Measurements from ENCODE around the gene CDC42EP4. TPM values are rescaled to one million over a fixed set of nuclear protein-coding genes. Genes with fewer than 3 reads are reported as not detected.

CDC42EP4 gene
- total and polyA plus RNA-seq, 2 donors (not counting 1 experiment from before 2014, with no cell fraction given), result 20.9 to 34.2 TPM

DNA sequence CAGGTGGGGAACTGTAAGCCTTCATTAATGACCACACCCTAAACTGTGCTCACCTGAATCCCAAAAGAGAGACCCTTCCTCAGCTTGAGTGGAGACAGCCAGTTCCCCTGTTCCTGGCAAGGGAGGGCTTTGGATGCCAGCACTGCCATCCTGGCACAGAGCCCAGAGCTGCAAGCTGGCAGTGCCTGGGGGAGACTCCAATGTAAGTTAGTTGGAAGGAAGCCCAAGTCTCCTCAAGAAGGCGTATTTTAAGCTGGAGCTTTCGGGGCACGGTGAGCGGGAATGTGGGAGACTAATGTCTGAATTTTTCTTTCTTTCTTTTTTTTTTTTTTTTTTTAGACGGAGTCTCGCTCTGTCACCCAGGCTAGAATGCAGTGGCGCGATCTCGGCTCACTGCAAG lies 4.7 kb downstream of the CDC42EP4 start:
- H4K20me1 ChIP-seq (ENCODE audit: control insufficient read depth, extremely low read depth, insufficient read depth, low read length), result no peaks in the 10 kb centered on the region
- no peaks in the 10 kb centered on the region for H3K27me3 ChIP-seq (ENCODE audit: control insufficient read depth, insufficient read depth, low read length)
- no peak overlapping the region for H3K9ac ChIP-seq (ENCODE audit: insufficient read depth, low read length)
- H3K4me3 ChIP-seq (replicated peaks in 1 of 4; ENCODE audit: control extremely low read depth in 1 of 4, insufficient read depth in 1 of 4, low read depth in 3 of 4, low read length in 4 of 4), result no peak overlapping the region
- peaks cover 45% of the 10 kb centered on the region for H3K4me1 ChIP-seq (ENCODE audit: control insufficient read depth, extremely low read depth, insufficient read depth, low read length)
- H3K27ac ChIP-seq (ENCODE audit: insufficient read depth, low read length), result no peak overlapping the region
- no peaks in the 10 kb centered on the region for H3K9me3 ChIP-seq (ENCODE audit: control insufficient read depth, insufficient read depth, low read depth, low read length)
- no peak for TF ChIP-seq EZH2 (IDR thresholded peaks at IDR 0.05; ENCODE audit: low read length, missing control alignments)
- TF ChIP-seq, protein P1, sequence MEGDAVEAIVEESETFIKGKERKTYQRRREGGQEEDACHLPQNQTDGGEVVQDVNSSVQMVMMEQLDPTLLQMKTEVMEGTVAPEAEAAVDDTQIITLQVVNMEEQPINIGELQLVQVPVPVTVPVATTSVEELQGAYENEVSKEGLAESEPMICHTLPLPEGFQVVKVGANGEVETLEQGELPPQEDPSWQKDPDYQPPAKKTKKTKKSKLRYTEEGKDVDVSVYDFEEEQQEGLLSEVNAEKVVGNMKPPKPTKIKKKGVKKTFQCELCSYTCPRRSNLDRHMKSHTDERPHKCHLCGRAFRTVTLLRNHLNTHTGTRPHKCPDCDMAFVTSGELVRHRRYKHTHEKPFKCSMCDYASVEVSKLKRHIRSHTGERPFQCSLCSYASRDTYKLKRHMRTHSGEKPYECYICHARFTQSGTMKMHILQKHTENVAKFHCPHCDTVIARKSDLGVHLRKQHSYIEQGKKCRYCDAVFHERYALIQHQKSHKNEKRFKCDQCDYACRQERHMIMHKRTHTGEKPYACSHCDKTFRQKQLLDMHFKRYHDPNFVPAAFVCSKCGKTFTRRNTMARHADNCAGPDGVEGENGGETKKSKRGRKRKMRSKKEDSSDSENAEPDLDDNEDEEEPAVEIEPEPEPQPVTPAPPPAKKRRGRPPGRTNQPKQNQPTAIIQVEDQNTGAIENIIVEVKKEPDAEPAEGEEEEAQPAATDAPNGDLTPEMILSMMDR (conservative IDR thresholded peaks at IDR 0.05 in 1 of 2, IDR thresholded peaks at IDR 0.05 in 1 of 2; ENCODE audit: low read depth in 1 of 2, low read length in 2 of 2), result no peak
- no peak for DNase-seq (ENCODE audit: low read depth in 2 of 2)
- H3K4me2 ChIP-seq (ENCODE audit: extremely low read depth, insufficient read depth, low read length), result no peak overlapping the region
- H3K36me3 ChIP-seq (ENCODE audit: control insufficient read depth, insufficient read depth, low read length), result no peaks in the 10 kb centered on the region
- H3K79me2 ChIP-seq (ENCODE audit: control insufficient read depth, insufficient read depth, low read length), result peaks cover 76% of the 10 kb centered on the region
- no peak overlapping the region for H2AFZ ChIP-seq (ENCODE audit: low read length)

DNA sequence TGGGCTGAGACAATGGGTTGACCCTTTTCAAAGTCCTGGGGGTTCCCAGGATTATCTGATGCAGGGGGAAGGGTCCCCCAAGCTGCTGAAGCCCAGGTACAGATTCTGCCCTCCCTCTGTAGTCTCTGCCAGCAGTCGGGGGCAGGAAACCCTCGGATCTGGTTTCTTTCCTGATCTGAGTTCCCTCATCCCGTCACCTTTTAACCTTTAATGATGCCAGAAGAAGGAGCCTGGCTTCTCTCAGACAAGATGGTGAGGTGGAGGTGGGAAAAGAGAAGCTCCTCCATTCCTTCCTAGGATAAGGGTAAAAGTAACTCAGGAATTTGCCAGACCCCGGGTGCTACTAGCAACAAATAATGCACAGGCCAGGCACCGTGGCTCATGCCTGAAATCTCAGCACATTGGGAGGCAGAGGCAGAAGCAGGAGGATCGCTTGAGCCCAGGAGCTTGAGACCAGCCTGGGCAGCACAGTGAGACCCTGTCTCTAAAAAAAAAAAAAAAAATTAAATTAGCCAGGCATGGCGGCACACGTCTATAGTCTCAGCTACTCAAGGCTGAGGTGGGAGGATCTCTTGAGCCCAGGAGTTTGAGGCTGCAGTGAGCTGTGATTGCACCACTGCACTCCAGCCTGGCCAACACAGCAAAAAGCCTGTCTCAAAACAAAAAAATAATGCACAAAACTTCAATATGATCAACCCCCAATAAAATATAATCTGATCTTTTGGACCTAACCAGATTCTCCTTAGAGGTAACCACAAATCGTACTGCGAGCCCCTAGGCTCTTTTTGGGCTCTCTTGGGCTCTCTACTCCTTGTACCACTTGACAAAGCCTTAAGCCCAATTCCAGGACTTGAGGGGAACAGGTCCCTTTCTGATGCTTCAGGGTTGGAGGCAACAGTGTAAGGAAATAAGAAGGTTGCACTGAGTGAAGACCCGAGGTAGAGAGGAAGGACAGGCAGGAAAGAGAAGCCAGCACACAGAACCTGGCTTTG lies 5.7 kb downstream of the CDC42EP4 start:
- no peaks in the 10 kb centered on the region for H4K20me1 ChIP-seq (ENCODE audit: control insufficient read depth, extremely low read depth, insufficient read depth, low read length)
- peak overlapping the region; percentile 99 for H3K4me2 ChIP-seq (ENCODE audit: extremely low read depth, insufficient read depth, low read length)
- H3K27ac ChIP-seq (ENCODE audit: insufficient read depth, low read length), result peak overlapping the region; percentile 98
- no peaks in the 10 kb centered on the region for H3K27me3 ChIP-seq (ENCODE audit: control insufficient read depth, insufficient read depth, low read length)
- peak overlapping the region; percentile 45 to 55 (median 51) for H3K4me3 ChIP-seq (replicated peaks in 1 of 4; ENCODE audit: control extremely low read depth in 1 of 4, insufficient read depth in 1 of 4, low read depth in 3 of 4, low read length in 4 of 4)
- TF ChIP-seq EZH2 (IDR thresholded peaks at IDR 0.05; ENCODE audit: low read length, missing control alignments), result no peak
- TF ChIP-seq, protein P1 (conservative IDR thresholded peaks at IDR 0.05 in 1 of 2, IDR thresholded peaks at IDR 0.05 in 1 of 2; ENCODE audit: low read depth in 1 of 2, low read length in 2 of 2), result no peak
- H3K9me3 ChIP-seq (ENCODE audit: control insufficient read depth, insufficient read depth, low read depth, low read length), result no peaks in the 10 kb centered on the region
- DNase-seq (ENCODE audit: low read depth in 2 of 2), result no peak
- H2AFZ ChIP-seq (ENCODE audit: low read length), result no peak overlapping the region
- H3K79me2 ChIP-seq (ENCODE audit: control insufficient read depth, insufficient read depth, low read length), result peaks cover 79% of the 10 kb centered on the region
- H3K36me3 ChIP-seq (ENCODE audit: control insufficient read depth, insufficient read depth, low read length), result no peaks in the 10 kb centered on the region
- H3K4me1 ChIP-seq (ENCODE audit: control insufficient read depth, extremely low read depth, insufficient read depth, low read length), result peaks cover 45% of the 10 kb centered on the region
- peak overlapping the region; percentile 39 for H3K9ac ChIP-seq (ENCODE audit: insufficient read depth, low read length)

- Histone ChIP-seq H3K27ac (ENCODE audit: insufficient read depth, low read length) (peak overlapping the region; percentile 98), H3K9me3 (ENCODE audit: control insufficient read depth, insufficient read depth, low read depth, low read length) (no peaks in the 10 kb centered on the region), H3K9ac (ENCODE audit: insufficient read depth, low read length) (peak overlapping the region; percentile 39), H3K4me1 (ENCODE audit: control insufficient read depth, extremely low read depth, insufficient read depth, low read length) (peaks cover 45% of the 10 kb centered on the region), H2AFZ (ENCODE audit: low read length) (no peak overlapping the region), H3K4me2 (ENCODE audit: extremely low read depth, insufficient read depth, low read length) (peak overlapping the region; percentile 99), H4K20me1 (ENCODE audit: control insufficient read depth, extremely low read depth, insufficient read depth, low read length) (no peaks in the 10 kb centered on the region), H3K36me3 (ENCODE audit: control insufficient read depth, insufficient read depth, low read length) (no peaks in the 10 kb centered on the region), H3K4me3 (replicated peaks in 1 of 4; ENCODE audit: control extremely low read depth in 1 of 4, insufficient read depth in 1 of 4, low read depth in 3 of 4, low read length in 4 of 4) (peak overlapping the region; percentile 45 to 55 (median 51)), H3K27me3 (ENCODE audit: control insufficient read depth, insufficient read depth, low read length) (no peaks in the 10 kb centered on the region), H3K79me2 (ENCODE audit: control insufficient read depth, insufficient read depth, low read length) (peaks cover 83% of the 10 kb centered on the region)
- DNase-seq (ENCODE audit: low read depth in 2 of 2), result peak; percentile 79 to 83
- TF ChIP-seq EZH2 (IDR thresholded peaks at IDR 0.05; ENCODE audit: low read length, missing control alignments), result no peak
- TF ChIP-seq, protein P1 (conservative IDR thresholded peaks at IDR 0.05 in 1 of 2, IDR thresholded peaks at IDR 0.05 in 1 of 2; ENCODE audit: low read depth in 1 of 2, low read length in 2 of 2), result peak; percentile 32 to 37
Observed at GRCh38 chr17:73304971-73305812, 6.6 kb downstream of the CDC42EP4 start.

Data from fibroblast of lung (primary cell).